GM13976 (cell line): ENCODE results near the gene TOPBP1.

ENCODE experiments used
- DNase-seq: peaks from one replicate; pipeline ENCODE4 v3.0.0; 2012; ENCODE audit warnings: low spot score
- CTCF ChIP-seq: IDR thresholded peaks from 2 replicates; pipeline ENCODE4 v1.5.1; 2012; ENCODE audit warnings: borderline replicate concordance, mild to moderate bottlenecking; ENCODE audit not compliant: insufficient read depth; ENCODE audit errors: extremely low read depth, missing control alignments, control extremely low read depth
- in situ Hi-C: fragments of 300-500 bp; cut with MboI; formaldehyde crosslinking; loops from one replicate; pipeline ENCODE4 v1.12.0; 2022; ENCODE audit warnings: low sequenced_read_pairs, mixed read lengths, inconsistent platforms; ENCODE audit not compliant: unreplicated experiment

The TOPBP1 gene

GRCh38 chr3:133611534-133611933 is 50.2 kb downstream of the TOPBP1 start:
- in situ Hi-C loops: no loop called here
- DNase-seq: no peak

GRCh38 chr3:133610031-133610430 is 51.7 kb downstream of the TOPBP1 start:
- in situ Hi-C loops: no loop called here
- no peak for TF ChIP-seq CTCF
- no peak for DNase-seq

More at GRCh38 chr3:133611534-133611933, 50.2 kb downstream of the TOPBP1 start:
- TF ChIP-seq CTCF: no peak

GRCh38 chr3:133608388-133608787 is 53.4 kb downstream of the TOPBP1 start:
- no peak for TF ChIP-seq CTCF
- in situ Hi-C loops: no loop called here
- DNase-seq: no peak

GRCh38 chr3:133607816-133608215 is 53.9 kb downstream of the TOPBP1 start:
- in situ Hi-C loops: no loop called here
- no peak for TF ChIP-seq CTCF
- DNase-seq: no peak

GRCh38 chr3:133606902-133607301 is 54.8 kb downstream of the TOPBP1 start:
- in situ Hi-C loops: no loop called here
- TF ChIP-seq CTCF: no peak
- DNase-seq: no peak

GRCh38 chr3:133606342-133606741 is 55.4 kb downstream of the TOPBP1 start:
- TF ChIP-seq CTCF: no peak
- no peak for DNase-seq
- in situ Hi-C loops: no loop called here

GRCh38 chr3:133600572-133601081 is 61.1 kb downstream of the TOPBP1 start:
- in situ Hi-C loops: no loop called here
- DNase-seq: no peak
- TF ChIP-seq CTCF: no peak
